ENCODE results near the gene LINGO1. TPM values are rescaled to one million over a fixed set of nuclear protein-coding genes. Genes with fewer than 3 reads are reported as not detected.

LINGO1 gene
- polyA plus RNA-seq, 1 of the 3 experiments (the other 2 are of a cell fraction) = 0.56 TPM

DNA sequence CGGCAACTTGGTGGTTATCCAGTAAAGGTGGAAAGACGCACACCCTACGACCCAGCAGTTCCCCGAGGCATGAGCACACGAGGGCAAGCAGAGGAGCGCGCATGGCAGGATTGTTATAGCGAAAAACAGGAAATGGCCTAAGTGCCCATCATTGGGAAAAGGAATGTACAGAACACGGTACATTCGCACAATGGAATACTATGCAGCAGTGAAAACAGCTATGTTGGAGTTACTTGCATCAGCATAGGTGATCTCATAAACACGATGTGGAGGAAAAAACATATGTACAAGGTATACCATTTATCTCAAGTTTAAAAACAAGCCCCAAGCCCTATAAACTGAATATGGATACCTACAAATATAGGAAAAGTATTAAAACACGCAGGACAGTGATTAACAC, 6.7 kb upstream of the LINGO1 start:
- peaks cover 26% of the 10 kb centered on the region; the same call in 1 of the 2 replicates for H3K27me3 ChIP-seq (ENCODE audit: insufficient read depth)
- H3K4me2 ChIP-seq = no peak overlapping the region
- no peak overlapping the region for H3K9ac ChIP-seq
- no peaks in the 10 kb centered on the region for H3K36me3 ChIP-seq (replicated peaks in 1 of 2; ENCODE audit: control insufficient read depth in 1 of 2, insufficient read depth in 2 of 2, low read length in 1 of 2)
- POLR2A ChIA-PET = no interaction called here
- H3K79me2 ChIP-seq (ENCODE audit: insufficient read depth) = no peaks in the 10 kb centered on the region
- WGBS (ENCODE audit: low lambda C conversion rate) = 83% methylated on average over 12 of the region's 12 CpGs
- no peak overlapping the region for H2AFZ ChIP-seq (ENCODE audit: low read depth)
- H3K9me3 ChIP-seq = no peaks in the 10 kb centered on the region
- H3K9me2 ChIP-seq = no peaks in the 10 kb centered on the region
- no peaks in the 10 kb centered on the region for H3F3A ChIP-seq (replicated peaks; ENCODE audit: insufficient read depth)
- CTCF ChIA-PET = interaction anchor here (1.1 to 15.7 kb wide), 3 partner anchors 12 to 184 kb away, joined by 4 to 458 read pairs (median 4); no protein-coding TSS in a partner anchor
- H3K4me1 ChIP-seq (ENCODE audit: control insufficient read depth in 1 of 2, insufficient read depth in 2 of 2, low read depth in 1 of 2, low read length in 1 of 2) = peaks cover 0 to 23% of the 10 kb centered on the region in 2 experiments; a peak in 1 of 4 replicates
- no peak overlapping the region for H3K4me3 ChIP-seq (ENCODE audit: low read depth in 2 of 2, low read length in 1 of 2)
- TF ChIP-seq, protein P1, sequence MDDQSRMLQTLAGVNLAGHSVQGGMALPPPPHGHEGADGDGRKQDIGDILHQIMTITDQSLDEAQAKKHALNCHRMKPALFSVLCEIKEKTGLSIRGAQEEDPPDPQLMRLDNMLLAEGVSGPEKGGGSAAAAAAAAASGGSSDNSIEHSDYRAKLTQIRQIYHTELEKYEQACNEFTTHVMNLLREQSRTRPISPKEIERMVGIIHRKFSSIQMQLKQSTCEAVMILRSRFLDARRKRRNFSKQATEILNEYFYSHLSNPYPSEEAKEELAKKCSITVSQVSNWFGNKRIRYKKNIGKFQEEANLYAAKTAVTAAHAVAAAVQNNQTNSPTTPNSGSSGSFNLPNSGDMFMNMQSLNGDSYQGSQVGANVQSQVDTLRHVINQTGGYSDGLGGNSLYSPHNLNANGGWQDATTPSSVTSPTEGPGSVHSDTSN (IDR thresholded peaks at IDR 0.05) = no peak
- H3K27ac ChIP-seq (ENCODE audit: low read depth in 2 of 2, low read length in 1 of 2) = no peak overlapping the region
- no peak for DNase-seq
- H4K20me1 ChIP-seq (ENCODE audit: insufficient read depth) = no peaks in the 10 kb centered on the region

DNA sequence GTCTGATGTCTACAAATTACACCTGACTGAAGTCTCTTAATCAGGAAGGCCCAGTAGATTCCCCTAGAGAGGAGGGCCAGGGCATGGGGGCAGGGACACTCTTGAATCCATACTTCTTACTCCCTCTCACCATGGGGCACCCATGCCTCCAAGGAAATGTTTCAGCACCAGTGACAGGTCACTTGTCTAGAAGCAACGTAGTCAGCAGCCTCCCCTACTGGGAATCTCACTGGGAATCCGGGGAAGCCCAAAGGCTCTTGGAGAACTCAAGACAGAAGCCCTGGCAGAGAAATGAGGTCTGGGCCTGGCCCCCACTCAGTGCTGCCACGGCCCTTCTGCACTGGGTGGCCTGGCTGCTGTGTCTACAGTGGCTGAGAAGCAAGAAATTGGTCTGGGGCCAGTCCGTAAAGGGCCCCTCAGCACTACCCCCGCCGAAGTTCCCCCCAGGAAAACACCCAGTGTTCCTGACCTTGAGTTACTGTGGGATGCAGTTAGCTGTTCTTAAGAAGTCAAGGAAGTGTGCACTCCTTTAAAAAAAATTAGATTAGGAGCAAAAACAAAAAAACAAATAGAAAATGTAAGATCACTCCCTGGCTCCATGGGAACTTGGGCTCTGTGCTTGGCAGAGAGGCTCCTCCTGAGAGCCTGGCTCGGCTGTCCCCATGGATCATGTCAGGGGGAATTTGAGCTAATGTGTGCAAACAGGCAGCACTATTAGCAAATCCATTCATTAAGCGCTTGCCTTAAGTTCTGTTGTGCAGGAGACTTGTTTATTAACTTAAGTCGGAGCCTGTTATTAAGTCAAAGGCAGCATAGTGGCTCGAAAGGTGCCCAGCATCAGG, 5.4 kb upstream of the LINGO1 start:
- 66% methylated on average over 9 of the region's 10 CpGs for WGBS (ENCODE audit: low lambda C conversion rate)
- peaks cover 0 to 25% of the 10 kb centered on the region in 2 experiments; a peak in 1 of 4 replicates for H3K4me1 ChIP-seq (ENCODE audit: control insufficient read depth in 1 of 2, insufficient read depth in 2 of 2, low read depth in 1 of 2, low read length in 1 of 2)
- H3K9ac ChIP-seq = no peak overlapping the region
- no peaks in the 10 kb centered on the region for H3F3A ChIP-seq (replicated peaks; ENCODE audit: insufficient read depth)
- H3K27me3 ChIP-seq (ENCODE audit: insufficient read depth) = peaks cover 26% of the 10 kb centered on the region; the same call in 1 of the 2 replicates
- CTCF ChIA-PET = interaction anchor here (0.9 to 15.7 kb wide), 6 partner anchors 8 to 214 kb away, joined by 3 to 458 read pairs (median 6); no protein-coding TSS in a partner anchor
- no peaks in the 10 kb centered on the region for H3K36me3 ChIP-seq (replicated peaks in 1 of 2; ENCODE audit: control insufficient read depth in 1 of 2, insufficient read depth in 2 of 2, low read length in 1 of 2)
- no peak overlapping the region for H3K27ac ChIP-seq (ENCODE audit: low read depth in 2 of 2, low read length in 1 of 2)
- no peaks in the 10 kb centered on the region for H4K20me1 ChIP-seq (ENCODE audit: insufficient read depth)
- no peaks in the 10 kb centered on the region for H3K79me2 ChIP-seq (ENCODE audit: insufficient read depth)
- no peaks in the 10 kb centered on the region for H3K9me2 ChIP-seq
- no peak overlapping the region for H3K4me2 ChIP-seq
- no peak for DNase-seq
- no peak overlapping the region for H2AFZ ChIP-seq (ENCODE audit: low read depth)
- H3K9me3 ChIP-seq = no peaks in the 10 kb centered on the region
- no peak overlapping the region for H3K4me3 ChIP-seq (ENCODE audit: low read depth in 2 of 2, low read length in 1 of 2)
- no peak for TF ChIP-seq RFX5 (IDR thresholded peaks at IDR 0.05; ENCODE audit: low read length)
- TF ChIP-seq EZH2phosphoT487 (IDR thresholded peaks at IDR 0.05; ENCODE audit: borderline replicate concordance, low read depth) = no peak
- no peak for TF ChIP-seq MXI1 (IDR thresholded peaks at IDR 0.05; ENCODE audit: low read depth, low read length)
- TF ChIP-seq RAD21 (IDR thresholded peaks at IDR 0.05; ENCODE audit: low read length) = no peak
- TF ChIP-seq, protein P1 (IDR thresholded peaks at IDR 0.05) = no peak
- TF ChIP-seq, protein P2, sequence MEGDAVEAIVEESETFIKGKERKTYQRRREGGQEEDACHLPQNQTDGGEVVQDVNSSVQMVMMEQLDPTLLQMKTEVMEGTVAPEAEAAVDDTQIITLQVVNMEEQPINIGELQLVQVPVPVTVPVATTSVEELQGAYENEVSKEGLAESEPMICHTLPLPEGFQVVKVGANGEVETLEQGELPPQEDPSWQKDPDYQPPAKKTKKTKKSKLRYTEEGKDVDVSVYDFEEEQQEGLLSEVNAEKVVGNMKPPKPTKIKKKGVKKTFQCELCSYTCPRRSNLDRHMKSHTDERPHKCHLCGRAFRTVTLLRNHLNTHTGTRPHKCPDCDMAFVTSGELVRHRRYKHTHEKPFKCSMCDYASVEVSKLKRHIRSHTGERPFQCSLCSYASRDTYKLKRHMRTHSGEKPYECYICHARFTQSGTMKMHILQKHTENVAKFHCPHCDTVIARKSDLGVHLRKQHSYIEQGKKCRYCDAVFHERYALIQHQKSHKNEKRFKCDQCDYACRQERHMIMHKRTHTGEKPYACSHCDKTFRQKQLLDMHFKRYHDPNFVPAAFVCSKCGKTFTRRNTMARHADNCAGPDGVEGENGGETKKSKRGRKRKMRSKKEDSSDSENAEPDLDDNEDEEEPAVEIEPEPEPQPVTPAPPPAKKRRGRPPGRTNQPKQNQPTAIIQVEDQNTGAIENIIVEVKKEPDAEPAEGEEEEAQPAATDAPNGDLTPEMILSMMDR (IDR thresholded peaks at IDR 0.05) = no peak
- no peak for TF ChIP-seq RCOR1 (IDR thresholded peaks at IDR 0.05; ENCODE audit: low read length)
- no peak for TF ChIP-seq TAF1 (IDR thresholded peaks at IDR 0.05; ENCODE audit: borderline replicate concordance, low read depth, low read length)
- TF ChIP-seq, protein P3, sequence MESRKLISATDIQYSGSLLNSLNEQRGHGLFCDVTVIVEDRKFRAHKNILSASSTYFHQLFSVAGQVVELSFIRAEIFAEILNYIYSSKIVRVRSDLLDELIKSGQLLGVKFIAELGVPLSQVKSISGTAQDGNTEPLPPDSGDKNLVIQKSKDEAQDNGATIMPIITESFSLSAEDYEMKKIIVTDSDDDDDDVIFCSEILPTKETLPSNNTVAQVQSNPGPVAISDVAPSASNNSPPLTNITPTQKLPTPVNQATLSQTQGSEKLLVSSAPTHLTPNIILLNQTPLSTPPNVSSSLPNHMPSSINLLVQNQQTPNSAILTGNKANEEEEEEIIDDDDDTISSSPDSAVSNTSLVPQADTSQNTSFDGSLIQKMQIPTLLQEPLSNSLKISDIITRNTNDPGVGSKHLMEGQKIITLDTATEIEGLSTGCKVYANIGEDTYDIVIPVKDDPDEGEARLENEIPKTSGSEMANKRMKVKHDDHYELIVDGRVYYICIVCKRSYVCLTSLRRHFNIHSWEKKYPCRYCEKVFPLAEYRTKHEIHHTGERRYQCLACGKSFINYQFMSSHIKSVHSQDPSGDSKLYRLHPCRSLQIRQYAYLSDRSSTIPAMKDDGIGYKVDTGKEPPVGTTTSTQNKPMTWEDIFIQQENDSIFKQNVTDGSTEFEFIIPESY (IDR thresholded peaks at IDR 0.05; ENCODE audit: borderline replicate concordance, low read depth) = no peak
- POLR2A ChIA-PET = no interaction called here

Measured in SK-N-SH (cell line).